T-helper 2 cell treated with Interferon-gamma antibody and Interleukin-4, amounts not matched to agents 100 ng/mL and 5 ng/mL, for 36 hours (primary cell): Measurements from ENCODE around the gene STRA6. TPM values are rescaled to one million over a fixed set of nuclear protein-coding genes. Genes with fewer than 3 reads are reported as not detected.

ENCODE experiments used
- intact Hi-C: fragments of 100-400 bp; cut with micrococcal nuclease; formaldehyde crosslinking; loops from one replicate; pipeline ENCODE4 v1.15.1; 2023
- total RNA-seq: library from RNA; stranded (reverse); gene quantifications from 2 replicates; pipeline ENCODE4 v1.2.3, GENCODE V29; 2022

The STRA6 gene
- total RNA-seq, 1 donor from 2014 or later: not detected

- intact Hi-C loops: loop anchor here (5.0 kb wide), 1 partner anchor 162 kb away; no protein-coding TSS in a partner anchor
These were observed 68.7 kb downstream of the STRA6 start for GRCh38 chr15:74133694-74134386.

GRCh38 chr15:74132681-74133651, 69.6 kb downstream of the STRA6 start:
- intact Hi-C loops: loop anchor here (5.0 kb wide), 1 partner anchor 161 kb away; no protein-coding TSS in a partner anchor

GRCh38 chr15:74131628-74132413, 70.8 kb downstream of the STRA6 start:
- intact Hi-C loops: loop anchor here (5.0 kb wide), 1 partner anchor 160 kb away; no protein-coding TSS in a partner anchor

- intact Hi-C loops: loop anchor here (5.0 kb wide), 1 partner anchor 159 kb away; no protein-coding TSS in a partner anchor
These were observed 71.5 kb downstream of the STRA6 start for GRCh38 chr15:74130849-74131627.

GRCh38 chr15:74130155-74130848, 72.3 kb downstream of the STRA6 start, which contains the start of gene ISLR2:
ISLR2 (plus strand) TSS chr15:74130586; CDS start chr15:74132755, 2,169 bp downstream.
- intact Hi-C loops: loop anchor here (5.0 kb wide), 1 partner anchor 158 kb away; no protein-coding TSS in a partner anchor

- intact Hi-C loops: loop anchor here (5.0 kb wide), 2 partner anchors 157 to 173 kb away; no protein-coding TSS in a partner anchor
These were observed 72.9 kb downstream of the STRA6 start for GRCh38 chr15:74129586-74130154.

Other genes with a start within 250 kb of the STRA6 start
- gene STOML1, start 210.5 kb downstream of the STRA6 start, total RNA-seq: 9.8 and 11.5 TPM in 2 replicates
- gene PML, start 208.1 kb downstream of the STRA6 start, total RNA-seq: 89.5 and 93.0 TPM in 2 replicates
- not detected in 2 replicates for gene GOLGA6A, start 120.2 kb downstream of the STRA6 start, total RNA-seq
- gene ISLR2, start 72.2 kb downstream of the STRA6 start, total RNA-seq: not detected in 2 replicates
- not detected in 2 replicates for gene ISLR, start 29.1 kb downstream of the STRA6 start, total RNA-seq
- gene CCDC33, start 33.5 kb upstream of the STRA6 start, total RNA-seq: not detected in 2 replicates
- not detected in 2 replicates for gene CYP11A1, start 164.9 kb upstream of the STRA6 start, total RNA-seq
- gene SEMA7A, start 231.2 kb upstream of the STRA6 start, total RNA-seq: 6.8 and 8.4 TPM in 2 replicates